ENCODE measurements around the gene SAT1. TPM values are rescaled to one million over a fixed set of nuclear protein-coding genes. Genes with fewer than 3 reads are reported as not detected.
A peak's percentile ranks its signal among the peaks of the same experiment; 100 is the strongest.
"Not testable (repeated sequence)": the region's sequence is repeated elsewhere in the genome, so short reads cannot be mapped to it uniquely, and the experiment has no call there.

The SAT1 gene
- total RNA-seq, result 100 to 1,000 TPM; 229 to 424 TPM

GRCh38 chrX:23782863-23783588, at the start of gene SAT1:
SAT1 (plus strand) TSS chrX:23783173; CDS start chrX:23783352, 179 bp downstream.
- ATAC-seq (replicated peaks in 1 of 2), result peak; percentile 81 to 83
- H3K27me3 Mint-ChIP-seq (ENCODE audit: low read depth), result peaks cover 11% of the 10 kb centered on the region
- DNase-seq, result peak; percentile 95
- H3K4me3 Mint-ChIP-seq, result peak within 1 kb of the TSS; percentile 87 to 99
- H3K27ac Mint-ChIP-seq, result peak within 1 kb of the TSS; percentile 100
- H3K36me3 Mint-ChIP-seq (ENCODE audit: insufficient read depth in 2 of 2), result peaks cover 18 to 27% of the 10 kb centered on the region in 2 donors
- peaks cover 48% of the 10 kb centered on the region for H3K4me1 Mint-ChIP-seq (ENCODE audit: low read depth)
- no peaks in the 10 kb centered on the region for H3K9me3 Mint-ChIP-seq

DNA sequence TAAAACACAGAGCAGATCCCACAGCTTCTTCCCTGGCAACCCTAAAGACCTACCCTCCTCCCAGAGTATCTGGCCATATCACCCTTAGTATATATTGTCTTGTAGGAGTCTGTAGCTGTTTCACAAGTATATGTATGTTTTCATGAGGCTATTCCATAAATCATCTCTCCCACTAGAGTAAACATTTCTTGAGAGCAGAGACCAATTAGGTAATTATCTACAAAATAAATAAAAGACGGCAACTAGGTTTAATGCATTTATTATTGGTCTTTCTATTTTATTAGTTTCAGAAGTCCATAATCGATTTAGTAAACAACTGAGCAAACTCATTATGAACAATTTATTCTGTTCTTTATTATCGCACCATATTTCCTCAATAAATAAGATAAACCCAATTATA, 46.9 kb upstream of the SAT1 start:
- no peaks in the 10 kb centered on the region for H3K27me3 Mint-ChIP-seq (ENCODE audit: low read depth)
- no peaks in the 10 kb centered on the region for H3K9me3 Mint-ChIP-seq
- H3K4me1 Mint-ChIP-seq (ENCODE audit: low read depth), result peaks cover 64% of the 10 kb centered on the region
- ATAC-seq (replicated peaks in 1 of 2) (no peak), DNase-seq (no peak)
- H3K4me3 Mint-ChIP-seq, result peak overlapping the region; percentile 2 to 49
- H3K36me3 Mint-ChIP-seq (ENCODE audit: insufficient read depth in 2 of 2), result peaks cover 6 to 8% of the 10 kb centered on the region in 2 donors
- peak overlapping the region; percentile 65 for H3K27ac Mint-ChIP-seq

GRCh38 chrX:23737413-23737812, 45.6 kb upstream of the SAT1 start:
- Mint-ChIP-seq H3K36me3 (ENCODE audit: insufficient read depth in 2 of 2) (peaks cover 0 to 6% of the 10 kb centered on the region in 2 donors), H3K4me3 (peak overlapping the region in 1 of 2 donors; percentile 30), H3K27ac (peak overlapping the region; percentile 57), H3K9me3 (no peaks in the 10 kb centered on the region), H3K4me1 (ENCODE audit: low read depth) (peaks cover 61% of the 10 kb centered on the region), H3K27me3 (ENCODE audit: low read depth) (no peaks in the 10 kb centered on the region)
- no peak for DNase-seq
- peak in 1 of 2 donors; percentile 37 for ATAC-seq (replicated peaks in 1 of 2)

- H3K4me3 Mint-ChIP-seq, result peak overlapping the region; percentile 82 to 100
- peaks cover 0 to 6% of the 10 kb centered on the region in 2 donors for H3K36me3 Mint-ChIP-seq (ENCODE audit: insufficient read depth in 2 of 2)
- no peaks in the 10 kb centered on the region for H3K9me3 Mint-ChIP-seq
- H3K27ac Mint-ChIP-seq, result peak overlapping the region; percentile 96
- DNase-seq (peak; percentile 15 to 18), ATAC-seq (replicated peaks in 1 of 2) (peak; percentile 21)
- H3K27me3 Mint-ChIP-seq (ENCODE audit: low read depth), result peaks cover 18% of the 10 kb centered on the region
- peaks cover 39% of the 10 kb centered on the region for H3K4me1 Mint-ChIP-seq (ENCODE audit: low read depth)
Observed at GRCh38 chrX:23742174-23742696, 40.7 kb upstream of the SAT1 start.

- Mint-ChIP-seq H3K36me3 (ENCODE audit: insufficient read depth in 2 of 2) (peaks cover 0 to 6% of the 10 kb centered on the region in 2 donors), H3K4me3 (peak within 1 kb of the TSS; percentile 82 to 100), H3K27me3 (ENCODE audit: low read depth) (peaks cover 18% of the 10 kb centered on the region), H3K9me3 (no peaks in the 10 kb centered on the region), H3K4me1 (ENCODE audit: low read depth) (peaks cover 37% of the 10 kb centered on the region), H3K27ac (peak within 1 kb of the TSS; percentile 96)
- peak; percentile 96 to 97 for ATAC-seq (replicated peaks in 1 of 2)
- peak; percentile 82 to 88 for DNase-seq
Observed at GRCh38 chrX:23742697-23743622, 40.0 kb upstream of the SAT1 start, which contains the start of gene ACOT9. ACOT9 (minus strand) TSS chrX:23743276; CDS start chrX:23743144, 132 bp downstream.

- Mint-ChIP-seq H3K4me3 (peak overlapping the region; percentile 82 to 100), H3K4me1 (ENCODE audit: low read depth) (peaks cover 30% of the 10 kb centered on the region), H3K27ac (peak overlapping the region; percentile 80), H3K27me3 (ENCODE audit: low read depth) (peaks cover 18% of the 10 kb centered on the region)
- not testable (repeated sequence) for DNase-seq; H3K9me3 Mint-ChIP-seq; H3K36me3 Mint-ChIP-seq (ENCODE audit: insufficient read depth in 2 of 2); ATAC-seq (replicated peaks in 1 of 2)
Observed at GRCh38 chrX:23743623-23743971, 39.4 kb upstream of the SAT1 start.

- Mint-ChIP-seq H3K36me3 (ENCODE audit: insufficient read depth in 2 of 2) (peaks cover 0 to 4% of the 10 kb centered on the region in 2 donors), H3K27me3 (ENCODE audit: low read depth) (peaks cover 18% of the 10 kb centered on the region), H3K27ac (no peak overlapping the region), H3K9me3 (no peaks in the 10 kb centered on the region), H3K4me3 (no peak overlapping the region), H3K4me1 (ENCODE audit: low read depth) (peaks cover 12% of the 10 kb centered on the region)
- DNase-seq, result no peak
- ATAC-seq (replicated peaks in 1 of 2), result no peak
Observed at GRCh38 chrX:23745786-23746185, 37.2 kb upstream of the SAT1 start.

GRCh38 chrX:23749129-23749528, 33.8 kb upstream of the SAT1 start:
- Mint-ChIP-seq H3K4me3 (no peak overlapping the region), H3K27me3 (ENCODE audit: low read depth) (peaks cover 22% of the 10 kb centered on the region), H3K9me3 (no peaks in the 10 kb centered on the region), H3K36me3 (ENCODE audit: insufficient read depth in 2 of 2) (no peaks in the 10 kb centered on the region), H3K27ac (no peak overlapping the region), H3K4me1 (ENCODE audit: low read depth) (peaks cover 6% of the 10 kb centered on the region)
- DNase-seq, result no peak
- ATAC-seq (replicated peaks in 1 of 2), result no peak

- DNase-seq, result no peak
- peaks cover 17% of the 10 kb centered on the region for H3K27me3 Mint-ChIP-seq (ENCODE audit: low read depth)
- H3K36me3 Mint-ChIP-seq (ENCODE audit: insufficient read depth in 2 of 2), result no peaks in the 10 kb centered on the region
- peaks cover 6% of the 10 kb centered on the region for H3K4me1 Mint-ChIP-seq (ENCODE audit: low read depth)
- no peak overlapping the region for H3K27ac Mint-ChIP-seq
- H3K9me3 Mint-ChIP-seq, result no peaks in the 10 kb centered on the region
- H3K4me3 Mint-ChIP-seq, result no peak overlapping the region
- no peak for ATAC-seq (replicated peaks in 1 of 2)
Observed at GRCh38 chrX:23749576-23749975, 33.4 kb upstream of the SAT1 start.

- H3K27me3 Mint-ChIP-seq (ENCODE audit: low read depth), result peaks cover 6% of the 10 kb centered on the region
- no peak overlapping the region for H3K4me3 Mint-ChIP-seq
- ATAC-seq (replicated peaks in 1 of 2) (no peak), DNase-seq (no peak)
- H3K9me3 Mint-ChIP-seq, result no peaks in the 10 kb centered on the region
- peak overlapping the region; percentile 44 for H3K27ac Mint-ChIP-seq
- H3K4me1 Mint-ChIP-seq (ENCODE audit: low read depth), result peaks cover 9% of the 10 kb centered on the region
- no peaks in the 10 kb centered on the region for H3K36me3 Mint-ChIP-seq (ENCODE audit: insufficient read depth in 2 of 2)
Observed at GRCh38 chrX:23752740-23753415, 30.1 kb upstream of the SAT1 start.

- Mint-ChIP-seq H3K27me3 (ENCODE audit: low read depth) (peaks cover 6% of the 10 kb centered on the region), H3K9me3 (no peaks in the 10 kb centered on the region), H3K4me1 (ENCODE audit: low read depth) (peaks cover 9% of the 10 kb centered on the region), H3K27ac (no peak overlapping the region), H3K4me3 (no peak overlapping the region), H3K36me3 (ENCODE audit: insufficient read depth in 2 of 2) (no peaks in the 10 kb centered on the region)
- ATAC-seq (replicated peaks in 1 of 2) (no peak), DNase-seq (no peak)
Observed at GRCh38 chrX:23754664-23755063, 28.3 kb upstream of the SAT1 start.

- Mint-ChIP-seq H3K9me3 (no peaks in the 10 kb centered on the region), H3K4me3 (peak overlapping the region; percentile 29 to 40), H3K4me1 (ENCODE audit: low read depth) (peaks cover 9% of the 10 kb centered on the region), H3K27me3 (ENCODE audit: low read depth) (peaks cover 6% of the 10 kb centered on the region), H3K27ac (no peak overlapping the region), H3K36me3 (ENCODE audit: insufficient read depth in 2 of 2) (no peaks in the 10 kb centered on the region)
- ATAC-seq (replicated peaks in 1 of 2), result peak; percentile 51 to 77
- DNase-seq, result peak; percentile 49 to 58
Observed at GRCh38 chrX:23756165-23756564, 26.8 kb upstream of the SAT1 start.
